AML-193 (cell line): ENCODE measurements around the gene SLC22A6.
"Not testable (repeated sequence)": the region's sequence is repeated elsewhere in the genome, so short reads cannot be mapped to it uniquely, and the experiment has no call there.

Experiments used
- DNase-seq, 2 experiments: peaks; one replicate each; lab custom pipeline; 2025; lab: John Stamatoyannopoulos, UW

SLC22A6 gene

GRCh38 chr11:62985041-62985750, 429 bp upstream of the SLC22A6 start:
- no peak for DNase-seq

GRCh38 chr11:62983536-62984199, 1.1 kb downstream of the SLC22A6 start:
- DNase-seq: no peak

- DNase-seq: no peak
These were observed 3.0 kb downstream of the SLC22A6 start for GRCh38 chr11:62981743-62982142.

GRCh38 chr11:62980133-62980760, 4.5 kb downstream of the SLC22A6 start:
- no peak for DNase-seq

GRCh38 chr11:62976109-62976508, 8.7 kb downstream of the SLC22A6 start:
- no peak for DNase-seq

- peak; percentile 1 to 9 for DNase-seq
These were observed 9.8 kb downstream of the SLC22A6 start for GRCh38 chr11:62974848-62975522.

GRCh38 chr11:62965574-62965973, 19.2 kb downstream of the SLC22A6 start:
- DNase-seq: no peak

- DNase-seq: no peak
These were observed 22.4 kb downstream of the SLC22A6 start for GRCh38 chr11:62962391-62962790.

GRCh38 chr11:62961017-62961570, 23.7 kb downstream of the SLC22A6 start:
- no peak for DNase-seq

- no peak for DNase-seq
These were observed 25.3 kb downstream of the SLC22A6 start for GRCh38 chr11:62959422-62959980.

GRCh38 chr11:62958547-62959421, 26.0 kb downstream of the SLC22A6 start:
- DNase-seq: no peak

GRCh38 chr11:62957147-62957546, 27.6 kb downstream of the SLC22A6 start:
- no peak for DNase-seq

- no peak for DNase-seq
These were observed 30.3 kb downstream of the SLC22A6 start for GRCh38 chr11:62954478-62954877.

- DNase-seq: no peak
These were observed 31.0 kb downstream of the SLC22A6 start for GRCh38 chr11:62953811-62954210.

GRCh38 chr11:62948765-62949320, 35.9 kb downstream of the SLC22A6 start:
- DNase-seq: no peak

- not testable (repeated sequence) for DNase-seq
These were observed 39.2 kb downstream of the SLC22A6 start for GRCh38 chr11:62945538-62945937.

GRCh38 chr11:62937528-62937927, 47.2 kb downstream of the SLC22A6 start:
- DNase-seq: not testable (repeated sequence)

GRCh38 chr11:62934496-62934785, 50.3 kb downstream of the SLC22A6 start:
- no peak for DNase-seq

- DNase-seq: no peak
These were observed 50.8 kb downstream of the SLC22A6 start for GRCh38 chr11:62933750-62934495.

- no peak for DNase-seq
These were observed 51.5 kb downstream of the SLC22A6 start for GRCh38 chr11:62933285-62933684.
